OCI-LY7 (cell line): ENCODE measurements around the gene PRKX. TPM values are rescaled to one million over a fixed set of nuclear protein-coding genes. Genes with fewer than 3 reads are reported as not detected.
A peak's percentile ranks its signal among the peaks of the same experiment; 100 is the strongest.

Source experiments
- BruUV-seq: library from RNA; stranded (reverse); fragments of 400-500 nt; replicated peaks from 2 replicates; lab custom pipeline; 2021; lab: Mats Ljungman, UMichigan
- CTCF ChIA-PET: fragments of 300-600 bp; sonication (Branson Sonifier 250); formaldehyde crosslinking; loops from one replicate; lab custom pipeline; 2022; ENCODE audit warnings: antibody characterized with exemption; ENCODE audit not compliant: unreplicated experiment; lab: Charles Lee
- POLR2A ChIA-PET: fragments of 300-600 bp; sonication (Branson Sonifier 250); formaldehyde crosslinking; loops from one replicate; lab custom pipeline; 2022; ENCODE audit warnings: antibody characterized with exemption; lab: Charles Lee
- DNase-seq: peaks from one replicate; pipeline ENCODE4 v3.0.0-alpha.2; 2015; ENCODE audit warnings: low spot score
- H2AFZ ChIP-seq: fragments of 200-600 bp; sonication (generic), shearing (Covaris generic); 2 replicates; pipeline ENCODE4 v1.6.1; 2014; ENCODE audit warnings: mild to moderate bottlenecking, antibody characterized with exemption, low read length, moderate library complexity
- H3K27ac ChIP-seq: fragments of 200-600 bp; sonication (generic); 2 replicates; pipeline ENCODE4 v1.5.1; 2014; ENCODE audit warnings: mixed run types, low read depth, mild to moderate bottlenecking, moderate library complexity, low read length, inconsistent platforms; ENCODE audit not compliant: poor library complexity, severe bottlenecking
- H3K36me3 ChIP-seq: fragments of 200-600 bp; sonication (generic); 2 replicates; pipeline ENCODE4 v1.6.1; 2014; ENCODE audit warnings: mild to moderate bottlenecking, antibody characterized with exemption, low read length, moderate library complexity, mixed read lengths; ENCODE audit not compliant: insufficient read depth
- H3K4me1 ChIP-seq: fragments of 200-600 bp; sonication (generic); 2 replicates; pipeline ENCODE4 v1.5.1; 2014; ENCODE audit warnings: mild to moderate bottlenecking, low read length; ENCODE audit not compliant: insufficient read depth, poor library complexity, severe bottlenecking
- H3K4me2 ChIP-seq: fragments of 200-600 bp; sonication (generic); 2 replicates; pipeline ENCODE4 v1.6.1; 2014; ENCODE audit warnings: mild to moderate bottlenecking, low read length
- H3K4me3 ChIP-seq: fragments of 200-600 bp; sonication (generic); 2 replicates; pipeline ENCODE4 v1.5.1; 2014; ENCODE audit warnings: mild to moderate bottlenecking, low read depth, low read length; ENCODE audit not compliant: poor library complexity, severe bottlenecking
- H3K79me2 ChIP-seq: fragments of 200-600 bp; sonication (generic); 2 replicates; pipeline ENCODE4 v1.6.1; 2016; ENCODE audit warnings: low read depth, mild to moderate bottlenecking, low read length, moderate library complexity, mixed read lengths; ENCODE audit not compliant: insufficient read depth
- H3K9me2 ChIP-seq: fragments of 200-600 bp; sonication (generic); 2 replicates; pipeline ENCODE4 v1.6.1; 2016; ENCODE audit warnings: mild to moderate bottlenecking, low read length, mixed read lengths; ENCODE audit not compliant: insufficient read depth
- H3K9me3 ChIP-seq: fragments of 200-600 bp; sonication (generic); 2 replicates; pipeline ENCODE4 v1.6.1; 2014; ENCODE audit warnings: mild to moderate bottlenecking, mixed run types, low read length, mixed read lengths
- H4K20me1 ChIP-seq: fragments of 200-600 bp; sonication (generic); 2 replicates; pipeline ENCODE4 v1.6.1; 2014; ENCODE audit warnings: mild to moderate bottlenecking, antibody characterized with exemption, low read length, moderate library complexity, mixed read lengths; ENCODE audit not compliant: insufficient read depth
- EZH2phosphoT487 ChIP-seq: fragments of 200-600 bp; sonication (generic); IDR thresholded peaks from 2 replicates; pipeline ENCODE4 v1.6.1; 2018; ENCODE audit warnings: low read depth, borderline replicate concordance, mild to moderate bottlenecking, mixed run types, antibody characterized with exemption, low read length, moderate library complexity, mixed read lengths
- intact Hi-C: fragments of 100-400 bp; cut with micrococcal nuclease; formaldehyde crosslinking; loops from one replicate; pipeline ENCODE4 v1.10.0; 2022; ENCODE audit not compliant: unreplicated experiment
- total RNA-seq, 2 experiments: library from RNA; depleted of rRNA in 1 of 2; stranded (reverse); fragments of >200 nt in 1 of 2; shearing (Covaris generic) in 1 of 2; gene quantifications; 2 replicates each; pipeline ENCODE4 v1.2.3, GENCODE V29; 2014 to 2022
- TF ChIP-seq, protein P1 (sequence below): fragments of 200-600 bp; sonication (generic); conservative IDR thresholded peaks from 2 replicates; pipeline ENCODE4 v1.5.1; 2014; ENCODE audit warnings: mild to moderate bottlenecking, antibody characterized with exemption, low read length, moderate library complexity, mixed read lengths

PRKX gene
- total RNA-seq, 2 experiments from 2014 or later: 14.6 to 23.6 TPM

DNA sequence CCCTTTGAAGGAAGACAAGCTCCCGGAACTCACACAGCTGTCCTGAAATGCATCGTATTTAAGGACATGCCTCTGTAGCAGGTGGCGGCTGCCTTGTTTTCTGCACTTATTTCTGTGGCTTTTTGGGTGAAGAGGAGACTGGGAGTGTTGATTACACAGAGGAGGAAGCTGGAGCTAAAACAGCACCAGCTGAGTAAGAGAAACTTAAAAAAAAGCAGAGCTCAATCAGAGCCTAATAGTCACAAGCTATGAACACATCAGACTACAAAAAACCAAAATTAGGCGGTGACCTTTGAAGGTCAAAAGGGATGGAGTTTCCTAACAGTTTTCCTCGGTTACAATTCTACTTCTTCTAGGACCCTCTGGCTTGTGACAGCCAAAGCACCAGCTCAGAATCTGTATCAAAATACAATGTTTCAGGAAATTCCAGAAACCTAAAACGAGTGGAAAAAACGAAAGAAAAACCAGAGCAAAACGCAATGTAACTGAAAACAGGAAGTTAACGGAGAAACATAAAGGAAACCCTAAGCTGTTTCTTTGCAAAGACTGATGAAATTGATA, 13.5 kb downstream of the PRKX start:
- H3K4me3 ChIP-seq: peak overlapping the region; percentile 64
- BruUV-seq: no TSS peak
- no peaks in the 10 kb centered on the region for H3K9me2 ChIP-seq
- POLR2A ChIA-PET: interaction anchor here (0.9 to 2.6 kb wide), 2 partner anchors 12 to 23 kb away, joined by 3 to 12 read pairs; no protein-coding TSS in a partner anchor
- no peak for TF ChIP-seq EZH2phosphoT487
- TF ChIP-seq, protein P1, sequence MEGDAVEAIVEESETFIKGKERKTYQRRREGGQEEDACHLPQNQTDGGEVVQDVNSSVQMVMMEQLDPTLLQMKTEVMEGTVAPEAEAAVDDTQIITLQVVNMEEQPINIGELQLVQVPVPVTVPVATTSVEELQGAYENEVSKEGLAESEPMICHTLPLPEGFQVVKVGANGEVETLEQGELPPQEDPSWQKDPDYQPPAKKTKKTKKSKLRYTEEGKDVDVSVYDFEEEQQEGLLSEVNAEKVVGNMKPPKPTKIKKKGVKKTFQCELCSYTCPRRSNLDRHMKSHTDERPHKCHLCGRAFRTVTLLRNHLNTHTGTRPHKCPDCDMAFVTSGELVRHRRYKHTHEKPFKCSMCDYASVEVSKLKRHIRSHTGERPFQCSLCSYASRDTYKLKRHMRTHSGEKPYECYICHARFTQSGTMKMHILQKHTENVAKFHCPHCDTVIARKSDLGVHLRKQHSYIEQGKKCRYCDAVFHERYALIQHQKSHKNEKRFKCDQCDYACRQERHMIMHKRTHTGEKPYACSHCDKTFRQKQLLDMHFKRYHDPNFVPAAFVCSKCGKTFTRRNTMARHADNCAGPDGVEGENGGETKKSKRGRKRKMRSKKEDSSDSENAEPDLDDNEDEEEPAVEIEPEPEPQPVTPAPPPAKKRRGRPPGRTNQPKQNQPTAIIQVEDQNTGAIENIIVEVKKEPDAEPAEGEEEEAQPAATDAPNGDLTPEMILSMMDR: no peak
- peak overlapping the region; percentile 64; the same call in 1 of the 2 replicates for H2AFZ ChIP-seq
- H4K20me1 ChIP-seq: no peaks in the 10 kb centered on the region
- no peaks in the 10 kb centered on the region for H3K36me3 ChIP-seq
- CTCF ChIA-PET: no interaction called here
- H3K79me2 ChIP-seq: peaks cover 9% of the 10 kb centered on the region; the same call in 1 of the 2 replicates
- H3K9me3 ChIP-seq: no peaks in the 10 kb centered on the region
- H3K27ac ChIP-seq: peak overlapping the region; percentile 63
- peak; percentile 42 for DNase-seq
- H3K4me2 ChIP-seq: peak overlapping the region; percentile 85
- peaks cover 23% of the 10 kb centered on the region for H3K4me1 ChIP-seq
- intact Hi-C loops: no loop called here

DNA sequence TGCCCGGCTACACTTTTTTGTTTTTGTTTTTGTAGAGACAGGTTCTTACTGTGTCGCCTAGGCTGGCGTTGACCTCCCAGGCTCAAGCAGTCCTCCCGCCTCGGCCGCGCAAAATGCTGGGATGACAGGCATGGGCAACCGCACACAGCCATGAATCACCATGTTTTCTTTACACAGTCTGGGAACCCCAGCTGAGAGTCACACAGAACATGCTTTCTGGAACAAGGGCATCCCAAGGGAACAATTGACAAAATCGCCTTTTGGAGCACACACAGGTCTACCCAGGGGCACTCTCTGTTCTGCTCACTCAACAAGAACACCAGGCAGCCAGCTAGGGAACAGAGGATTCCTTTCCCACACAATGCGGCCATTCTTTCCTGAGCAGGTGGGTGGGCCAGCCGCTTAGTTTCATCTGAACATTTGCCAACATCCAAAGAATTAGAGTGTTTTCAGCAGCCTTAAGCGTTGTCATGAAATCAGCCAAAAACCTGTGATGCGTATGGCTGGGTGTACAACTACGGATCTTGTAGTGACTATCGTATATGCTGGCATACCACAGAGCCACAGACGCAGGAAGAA, 15.7 kb downstream of the PRKX start:
- no peak overlapping the region for H3K27ac ChIP-seq
- H4K20me1 ChIP-seq: no peaks in the 10 kb centered on the region
- H3K79me2 ChIP-seq: peaks cover 9% of the 10 kb centered on the region; the same call in 1 of the 2 replicates
- intact Hi-C loops: no loop called here
- H3K4me2 ChIP-seq: no peak overlapping the region
- BruUV-seq: no TSS peak
- POLR2A ChIA-PET: no interaction called here
- no peaks in the 10 kb centered on the region for H3K9me2 ChIP-seq
- H3K9me3 ChIP-seq: no peaks in the 10 kb centered on the region
- DNase-seq: no peak
- no peaks in the 10 kb centered on the region for H3K36me3 ChIP-seq
- CTCF ChIA-PET: no interaction called here
- TF ChIP-seq EZH2phosphoT487: no peak
- TF ChIP-seq, protein P1: no peak
- peaks cover 24% of the 10 kb centered on the region for H3K4me1 ChIP-seq
- H2AFZ ChIP-seq: no peak overlapping the region
- no peak overlapping the region for H3K4me3 ChIP-seq

DNA sequence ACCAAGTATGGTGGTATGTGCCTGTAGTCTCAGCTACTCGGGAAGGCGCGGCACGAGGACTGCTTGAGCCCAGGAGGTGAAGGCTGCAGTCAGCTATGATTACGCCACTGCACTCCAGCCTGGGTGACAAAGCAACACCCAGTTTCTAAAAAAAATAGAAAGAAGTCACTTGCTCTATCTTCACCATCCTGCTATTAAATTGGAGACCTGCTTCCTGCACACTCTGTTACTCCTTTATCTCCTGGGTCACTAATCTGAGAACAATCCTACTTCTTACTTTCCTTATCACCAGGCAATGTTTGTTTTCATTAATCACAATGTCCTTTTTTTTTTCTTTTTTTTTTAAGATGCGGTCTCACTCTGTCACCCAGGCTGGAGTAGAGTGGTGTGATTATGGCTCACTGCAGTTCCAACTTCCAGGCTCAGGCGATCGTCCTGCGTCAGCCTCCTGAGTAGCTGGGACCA, 16.2 kb downstream of the PRKX start:
- H2AFZ ChIP-seq: no peak overlapping the region
- H3K4me3 ChIP-seq: no peak overlapping the region
- POLR2A ChIA-PET: no interaction called here
- H3K4me2 ChIP-seq: no peak overlapping the region
- H3K27ac ChIP-seq: no peak overlapping the region
- peaks cover 24% of the 10 kb centered on the region for H3K4me1 ChIP-seq
- no peaks in the 10 kb centered on the region for H3K9me2 ChIP-seq
- BruUV-seq: no TSS peak
- intact Hi-C loops: no loop called here
- peaks cover 9% of the 10 kb centered on the region; the same call in 1 of the 2 replicates for H3K79me2 ChIP-seq
- no peaks in the 10 kb centered on the region for H3K36me3 ChIP-seq
- DNase-seq: no peak
- H4K20me1 ChIP-seq: no peaks in the 10 kb centered on the region
- no peaks in the 10 kb centered on the region for H3K9me3 ChIP-seq
- TF ChIP-seq EZH2phosphoT487: no peak
- TF ChIP-seq, protein P1: no peak
- CTCF ChIA-PET: no interaction called here
